Activated T-cell treated with anti-CD3 and anti-CD28 coated beads, Interleukin-2, amount 50 U/mL, for 4 hours (primary cell): ENCODE measurements around the gene PSMB8. TPM values are rescaled to one million over a fixed set of nuclear protein-coding genes. Genes with fewer than 3 reads are reported as not detected.
"Not testable (repeated sequence)": the region's sequence is repeated elsewhere in the genome, so short reads cannot be mapped to it uniquely, and the experiment has no call there.

Source experiments
- ATAC-seq, 2 donors: fragments of 200-7000 bp; cut with Tn5 transposase; one replicate each; pipeline ENCODE4 v1.10.0; 2021
- DNase-seq: peaks from one replicate; pipeline ENCODE4 v3.0.0-alpha.2; 2020
- H3K27me3 Mint-ChIP-seq: one replicate; pipeline ENCODE4 v1.8.0; 2021; ENCODE audit warnings: low read depth, mixed read lengths
- H3K36me3 Mint-ChIP-seq: one replicate; pipeline ENCODE4 v1.8.0; 2022; ENCODE audit warnings: mixed read lengths; ENCODE audit not compliant: insufficient read depth
- H3K4me1 Mint-ChIP-seq: one replicate; pipeline ENCODE4 v1.8.0; 2021; ENCODE audit warnings: low read depth, mixed read lengths
- H3K4me3 Mint-ChIP-seq: one replicate; pipeline ENCODE4 v1.8.0; 2021; ENCODE audit warnings: mild to moderate bottlenecking, moderate library complexity, mixed read lengths
- H3K9me3 Mint-ChIP-seq: one replicate; pipeline ENCODE4 v1.8.0; 2021; ENCODE audit warnings: mixed read lengths
- total RNA-seq, 3 donors: library from RNA; stranded (reverse); gene quantifications; one replicate each; pipeline ENCODE4 v1.2.1, GENCODE V29; 2021

The PSMB8 gene
- total RNA-seq, 3 donors from 2014 or later, result 327 to 343 (median 337) TPM

DNA sequence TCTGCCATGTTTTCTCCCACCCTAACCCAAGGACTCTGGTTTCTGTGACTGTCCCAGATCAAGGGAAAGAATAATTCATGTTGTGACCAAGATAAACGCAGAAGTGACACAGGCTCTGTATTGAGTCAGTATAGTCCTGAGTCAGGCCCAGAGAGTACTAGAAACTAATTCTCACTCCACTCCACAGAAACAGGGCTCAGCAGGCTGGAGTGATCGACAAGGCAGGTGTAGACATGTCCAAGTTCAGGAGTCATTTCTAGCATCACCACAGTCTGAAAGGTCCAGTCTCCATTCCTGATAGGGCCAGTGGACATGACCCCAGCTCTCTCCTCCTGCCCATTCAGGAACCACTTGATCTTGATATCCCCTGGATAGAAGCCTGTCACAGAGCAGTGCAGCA is 29.7 kb downstream of the PSMB8 start:
- Mint-ChIP-seq H3K36me3 (peaks cover 3% of the 10 kb centered on the region), H3K9me3 (no peaks in the 10 kb centered on the region), H3K4me3 (no peak overlapping the region), H3K4me1 (peaks cover 2% of the 10 kb centered on the region), H3K27me3 (peaks cover 3% of the 10 kb centered on the region)
- DNase-seq (no peak), ATAC-seq (no peak)

- DNase-seq (no peak), ATAC-seq (no peak)
- no peaks in the 10 kb centered on the region for H3K36me3 Mint-ChIP-seq
- no peaks in the 10 kb centered on the region for H3K9me3 Mint-ChIP-seq
- H3K4me1 Mint-ChIP-seq, result no peaks in the 10 kb centered on the region
- peaks cover 33% of the 10 kb centered on the region for H3K27me3 Mint-ChIP-seq
- no peak overlapping the region for H3K4me3 Mint-ChIP-seq
These were observed 34.7 kb downstream of the PSMB8 start for GRCh38 chr6:32809171-32809570.

DNA sequence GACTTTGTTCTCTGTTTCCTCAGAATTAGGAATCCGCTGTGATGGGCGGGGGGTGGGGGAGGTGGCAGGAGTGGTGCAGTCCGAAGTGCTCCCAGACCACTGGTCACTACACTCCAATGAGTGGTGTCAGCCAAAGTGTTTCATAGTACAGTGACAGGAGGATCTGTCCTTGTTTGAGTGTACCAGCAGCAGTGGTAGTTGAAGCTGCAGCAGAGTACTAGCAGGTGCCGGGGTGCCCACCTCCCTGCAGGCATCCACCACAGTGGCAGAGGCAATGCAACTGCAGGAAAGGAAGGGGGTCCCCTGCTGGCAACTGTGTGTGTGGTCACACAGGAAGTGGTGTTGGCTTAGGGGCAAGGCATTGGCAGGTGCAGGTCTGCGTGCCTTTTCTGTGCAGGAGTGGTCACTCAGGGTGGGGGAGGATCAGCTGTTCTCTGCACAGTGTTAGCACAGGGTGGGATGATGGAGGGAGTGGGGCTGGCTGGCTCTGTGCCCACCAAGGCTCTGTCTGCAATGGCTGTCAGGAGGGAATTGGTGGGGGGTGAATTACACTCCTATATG is 36.7 kb downstream of the PSMB8 start:
- no peaks in the 10 kb centered on the region for H3K9me3 Mint-ChIP-seq
- H3K36me3 Mint-ChIP-seq, result no peaks in the 10 kb centered on the region
- no peak overlapping the region for H3K4me3 Mint-ChIP-seq
- ATAC-seq, result no peak
- DNase-seq, result no peak
- peaks cover 38% of the 10 kb centered on the region for H3K27me3 Mint-ChIP-seq
- no peaks in the 10 kb centered on the region for H3K4me1 Mint-ChIP-seq

DNA sequence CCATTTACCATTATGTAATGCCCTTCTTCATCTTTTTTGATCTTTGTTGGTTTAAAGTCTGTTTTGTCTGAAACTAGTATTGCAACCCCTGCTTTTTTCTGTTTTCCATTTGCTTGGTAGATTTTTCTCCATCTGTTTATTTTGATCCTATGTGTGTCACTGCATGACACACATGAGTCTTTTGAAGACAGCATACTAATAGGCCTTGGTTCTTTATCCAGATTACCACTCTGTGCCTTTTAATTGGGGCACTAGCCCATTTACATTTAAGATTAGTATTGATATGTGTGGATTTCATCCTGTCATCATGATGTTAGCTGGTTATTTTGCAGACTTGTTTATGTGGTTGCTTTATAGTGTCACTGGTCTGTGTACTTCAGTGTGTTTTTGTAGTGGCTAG is 38.4 kb downstream of the PSMB8 start:
- H3K9me3 Mint-ChIP-seq, H3K4me3 Mint-ChIP-seq: not testable (repeated sequence)
- H3K27me3 Mint-ChIP-seq, result peaks cover 43% of the 10 kb centered on the region

GRCh38 chr6:32803416-32803815 is 40.4 kb downstream of the PSMB8 start:
- ATAC-seq (no peak), DNase-seq (no peak)
- Mint-ChIP-seq H3K4me1 (no peaks in the 10 kb centered on the region), H3K4me3 (no peak overlapping the region), H3K27me3 (peaks cover 47% of the 10 kb centered on the region), H3K36me3 (peaks cover 2% of the 10 kb centered on the region), H3K9me3 (peaks cover 7% of the 10 kb centered on the region)

More for the DNA sequence above, 38.4 kb downstream of the PSMB8 start:
- ATAC-seq, result peak; percentile 52 to 58
- not testable (repeated sequence) for H3K4me1 Mint-ChIP-seq, DNase-seq, H3K36me3 Mint-ChIP-seq

GRCh38 chr6:32799740-32800139 is 44.1 kb downstream of the PSMB8 start:
- DNase-seq (no peak), ATAC-seq (no peak)
- peaks cover 9% of the 10 kb centered on the region for H3K9me3 Mint-ChIP-seq
- peaks cover 45% of the 10 kb centered on the region for H3K27me3 Mint-ChIP-seq
- no peak overlapping the region for H3K4me3 Mint-ChIP-seq
- H3K4me1 Mint-ChIP-seq, result peaks cover 12% of the 10 kb centered on the region
- H3K36me3 Mint-ChIP-seq, result peaks cover 2% of the 10 kb centered on the region

GRCh38 chr6:32799168-32799567 is 44.7 kb downstream of the PSMB8 start:
- H3K4me3 Mint-ChIP-seq, result no peak overlapping the region
- peaks cover 2% of the 10 kb centered on the region for H3K36me3 Mint-ChIP-seq
- ATAC-seq, result no peak
- H3K4me1 Mint-ChIP-seq, result peaks cover 17% of the 10 kb centered on the region
- peaks cover 39% of the 10 kb centered on the region for H3K27me3 Mint-ChIP-seq
- DNase-seq, result no peak
- H3K9me3 Mint-ChIP-seq, result peaks cover 9% of the 10 kb centered on the region

DNA sequence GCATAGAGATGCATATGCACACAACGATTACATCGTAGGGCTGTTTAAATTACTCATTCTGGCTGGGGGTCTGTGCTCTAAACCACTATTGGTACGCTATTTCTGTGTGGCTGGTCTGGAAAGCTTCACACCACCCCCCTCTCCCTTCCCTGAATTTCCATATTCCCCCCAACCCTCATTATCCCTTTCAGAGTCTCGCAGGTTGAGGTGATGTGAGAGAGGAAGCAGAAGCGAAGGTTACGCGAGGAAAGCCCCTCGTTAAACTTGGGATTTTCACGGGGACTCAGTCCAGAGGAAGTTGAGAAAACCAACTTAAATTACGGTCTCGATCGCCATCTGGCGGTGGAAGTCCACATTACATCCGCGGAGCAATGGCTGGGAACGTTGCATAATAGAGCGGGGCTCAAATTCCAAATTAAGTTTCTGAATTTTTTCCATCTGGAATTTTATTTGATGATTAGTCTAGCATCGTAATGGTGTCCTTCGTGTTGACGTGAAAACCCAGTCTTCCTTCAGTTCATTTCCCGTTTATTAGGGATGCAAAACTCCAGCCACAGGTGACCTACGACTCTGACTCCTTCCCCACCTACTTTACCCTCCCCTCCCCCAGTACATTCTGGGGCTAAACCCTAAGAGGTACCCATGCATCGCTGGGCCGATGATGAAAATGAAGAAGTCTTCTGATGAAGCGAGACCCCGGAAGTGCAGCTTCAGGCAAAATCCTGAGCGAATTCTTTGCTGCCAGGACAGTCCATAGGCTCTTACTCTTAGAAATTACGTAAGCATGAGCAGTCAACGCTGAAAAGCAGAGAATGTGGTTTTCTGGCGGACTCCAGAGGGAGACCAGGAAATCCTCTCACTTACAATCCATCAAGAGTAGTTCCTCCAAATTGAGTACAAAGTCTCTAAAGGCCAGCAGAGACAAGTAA is 46.7 kb downstream of the PSMB8 start:
- DNase-seq (peak; percentile 82), ATAC-seq (peak; percentile 62 to 78)
- Mint-ChIP-seq H3K4me1 (peaks cover 20% of the 10 kb centered on the region), H3K27me3 (peaks cover 46% of the 10 kb centered on the region), H3K36me3 (peaks cover 2% of the 10 kb centered on the region), H3K9me3 (peaks cover 9% of the 10 kb centered on the region), H3K4me3 (peak overlapping the region; percentile 71)

- Mint-ChIP-seq H3K4me1 (peaks cover 20% of the 10 kb centered on the region), H3K4me3 (no peak overlapping the region), H3K36me3 (peaks cover 2% of the 10 kb centered on the region), H3K27me3 (peaks cover 53% of the 10 kb centered on the region), H3K9me3 (peaks cover 9% of the 10 kb centered on the region)
- DNase-seq (no peak), ATAC-seq (no peak)
These were observed 49.3 kb downstream of the PSMB8 start for GRCh38 chr6:32794510-32794909.

DNA sequence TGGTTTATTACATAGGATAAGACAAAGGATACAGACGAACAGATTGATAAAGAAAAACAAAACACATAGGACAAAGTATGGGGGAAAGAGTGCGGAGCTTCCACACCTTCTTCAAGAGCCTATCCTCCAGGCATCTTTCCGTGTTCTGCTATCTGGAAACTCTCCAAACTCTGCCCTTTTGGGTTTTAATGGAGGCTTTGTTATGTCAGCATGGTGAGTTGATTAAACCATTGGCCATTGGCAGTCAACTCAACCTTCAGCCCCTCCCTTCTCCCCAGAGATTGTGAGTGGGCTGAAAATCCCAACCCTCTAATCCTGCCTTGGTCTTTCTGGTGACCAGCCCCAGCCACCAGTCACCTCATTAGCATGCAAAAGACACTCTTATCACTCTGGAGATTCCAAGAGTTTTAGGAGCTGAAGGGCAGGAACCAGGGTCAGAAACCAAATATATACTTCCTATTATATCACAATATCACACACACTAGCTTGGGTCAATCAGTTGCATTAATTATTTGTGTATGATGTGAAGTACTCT is 50.9 kb downstream of the PSMB8 start:
- H3K9me3 Mint-ChIP-seq, result no peaks in the 10 kb centered on the region
- H3K4me3 Mint-ChIP-seq, result no peak overlapping the region
- H3K27me3 Mint-ChIP-seq, result peaks cover 56% of the 10 kb centered on the region
- DNase-seq (no peak), ATAC-seq (no peak)
- peaks cover 20% of the 10 kb centered on the region for H3K4me1 Mint-ChIP-seq
- H3K36me3 Mint-ChIP-seq, result no peaks in the 10 kb centered on the region

Other genes with a start within 250 kb of the PSMB8 start
- 10 to 100 TPM in 1 of 3 donors, 1 to 10 TPM in 2; 6.6 to 13.1 (median 6.7) TPM for gene HLA-DQA1, start 206.6 kb downstream of the PSMB8 start, total RNA-seq
- 10 to 100 TPM in 1 of 3 donors, 1 to 10 TPM in 2; 3.8 to 12.5 (median 6.2) TPM for gene HLA-DQB1, start 177.4 kb downstream of the PSMB8 start, total RNA-seq
- gene HLA-DQA2, start 102.7 kb downstream of the PSMB8 start, total RNA-seq, result under 1 TPM in 2 of 3 donors, not detected in 1; 0.41 to 0.50 TPM
- gene HLA-DQB2, start 80.5 kb downstream of the PSMB8 start, total RNA-seq, result under 1 TPM in 2 of 3 donors, not detected in 1; 0.56 to 0.82 TPM
- 1 to 10 TPM in 2 of 3 donors, under 1 TPM in 1; 0.82 to 2.0 (median 1.2) TPM for gene HLA-DOB, start 27.0 kb downstream of the PSMB8 start, total RNA-seq
- 100 to 1,000 TPM; 288 to 334 (median 305) TPM for gene TAP2, start 5.3 kb downstream of the PSMB8 start, total RNA-seq
- 100 to 1,000 TPM; 457 to 505 (median 503) TPM for gene TAP1, start 9.7 kb upstream of the PSMB8 start, total RNA-seq
- gene PSMB9, start 10.1 kb upstream of the PSMB8 start, total RNA-seq, result 100 to 1,000 TPM; 208 to 241 (median 210) TPM
- 1 to 10 TPM in 2 of 3 donors, under 1 TPM in 1; 0.46 to 1.6 (median 1.4) TPM for gene HLA-DMB, start 97.0 kb upstream of the PSMB8 start, total RNA-seq
- gene HLA-DMA, start 109.0 kb upstream of the PSMB8 start, total RNA-seq, result 1 to 10 TPM; 4.3 to 6.4 (median 5.5) TPM
- 100 to 1,000 TPM; 338 to 358 (median 348) TPM for gene BRD2, start 124.5 kb upstream of the PSMB8 start, total RNA-seq
- gene HLA-DOA, start 165.5 kb upstream of the PSMB8 start, total RNA-seq, result 1 to 10 TPM; 2.0 to 2.1 (median 2.1) TPM
- gene HLA-DPA1, start 229.6 kb upstream of the PSMB8 start, total RNA-seq, result 10 to 100 TPM; 18.0 to 31.5 (median 19.8) TPM
- gene HLA-DPB1, start 231.9 kb upstream of the PSMB8 start, total RNA-seq, result 1 to 10 TPM; 6.0 to 9.8 (median 6.3) TPM